Osteocyte (in vitro differentiated cells): ENCODE results near the gene RNF217. TPM values are rescaled to one million over a fixed set of nuclear protein-coding genes. Genes with fewer than 3 reads are reported as not detected.

Experiments
- DNase-seq: peaks from one replicate; pipeline ENCODE4 v3.0.0; 2021; ENCODE audit warnings: mixed read lengths; ENCODE audit not compliant: unreplicated experiment; ENCODE audit errors: extremely low spot score
- H3K27ac Mint-ChIP-seq: one replicate; pipeline ENCODE4 v1.8.0; 2021; ENCODE audit warnings: mild to moderate bottlenecking, mixed read lengths; ENCODE audit not compliant: unreplicated experiment
- H3K27me3 Mint-ChIP-seq: one replicate; pipeline ENCODE4 v1.8.0; 2021; ENCODE audit warnings: mixed read lengths; ENCODE audit not compliant: unreplicated experiment
- H3K36me3 Mint-ChIP-seq: one replicate; pipeline ENCODE4 v1.8.0; 2021; ENCODE audit warnings: mixed read lengths; ENCODE audit not compliant: unreplicated experiment
- H3K4me1 Mint-ChIP-seq: one replicate; pipeline ENCODE4 v1.8.0; 2021; ENCODE audit warnings: mixed read lengths; ENCODE audit not compliant: unreplicated experiment
- H3K4me3 Mint-ChIP-seq: one replicate; pipeline ENCODE4 v1.8.0; 2021; ENCODE audit warnings: mild to moderate bottlenecking, moderate library complexity, mixed read lengths; ENCODE audit not compliant: unreplicated experiment
- H3K9me3 Mint-ChIP-seq: one replicate; pipeline ENCODE4 v1.8.0; 2021; ENCODE audit warnings: mixed read lengths; ENCODE audit not compliant: unreplicated experiment
- CTCF ChIP-seq: fragments of 200-600 bp; sonication (generic); IDR thresholded peaks from 2 replicates; pipeline ENCODE4 v1.5.0; 2021; ENCODE audit warnings: antibody characterized with exemption, mild to moderate bottlenecking, moderate library complexity
- total RNA-seq: library from RNA; stranded (reverse); gene quantifications from 2 replicates; pipeline ENCODE4 v1.2.1, GENCODE V29; 2021

RNF217 gene
- total RNA-seq, 1 donor from 2014 or later, result 75.7 TPM

DNA sequence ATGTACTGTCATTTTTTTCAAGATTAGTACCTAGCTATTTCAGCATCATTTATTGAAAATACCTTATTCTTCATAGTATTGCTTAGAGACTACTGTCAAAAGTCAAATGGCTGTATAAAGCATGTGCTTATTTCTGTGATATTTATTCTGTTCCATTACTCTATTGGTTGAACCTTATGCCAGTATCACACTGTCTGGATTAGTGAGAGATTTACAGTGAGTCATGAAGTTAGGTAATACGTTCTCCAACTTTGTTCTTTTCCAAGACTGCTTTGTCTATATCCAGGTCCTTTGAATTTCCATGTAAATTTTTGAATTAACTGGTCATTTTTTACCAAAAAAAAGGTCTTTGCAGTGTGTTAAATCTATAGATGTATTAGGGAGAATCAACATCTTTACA, 18.6 kb upstream of the RNF217 start:
- H3K27ac Mint-ChIP-seq, result no peak overlapping the region
- no peak for DNase-seq
- H3K36me3 Mint-ChIP-seq, result peaks cover 12% of the 10 kb centered on the region
- H3K4me3 Mint-ChIP-seq, result no peak overlapping the region
- H3K27me3 Mint-ChIP-seq, result no peaks in the 10 kb centered on the region
- H3K9me3 Mint-ChIP-seq, result peaks cover 18% of the 10 kb centered on the region
- H3K4me1 Mint-ChIP-seq, result peaks cover 9% of the 10 kb centered on the region
- no peak for TF ChIP-seq CTCF

GRCh38 chr6:124947971-124948451, 14.2 kb upstream of the RNF217 start:
- no peak for DNase-seq
- Mint-ChIP-seq H3K9me3 (peaks cover 18% of the 10 kb centered on the region), H3K4me3 (no peak overlapping the region), H3K27me3 (no peaks in the 10 kb centered on the region), H3K27ac (no peak overlapping the region), H3K36me3 (peaks cover 12% of the 10 kb centered on the region), H3K4me1 (peaks cover 13% of the 10 kb centered on the region)
- no peak for TF ChIP-seq CTCF

DNA sequence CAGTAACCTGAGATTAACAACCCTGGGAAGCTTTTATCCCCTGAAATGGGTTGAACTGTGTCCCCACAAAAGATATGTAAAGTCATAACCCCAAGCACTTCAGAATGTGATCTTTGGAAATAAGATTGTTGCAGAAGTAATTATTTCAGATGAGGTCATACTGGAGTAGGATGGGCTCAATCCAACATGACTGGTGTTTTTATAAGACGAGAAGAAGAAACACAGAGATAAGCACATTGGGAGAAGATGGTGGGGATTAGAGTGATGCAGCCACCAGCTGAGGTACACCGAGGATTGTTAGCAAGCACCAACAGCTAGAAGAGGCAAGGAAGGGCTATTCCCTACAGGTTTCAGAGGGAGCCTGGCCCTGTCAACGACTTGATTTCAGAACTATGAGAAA, 12.5 kb upstream of the RNF217 start:
- TF ChIP-seq CTCF, result no peak
- H3K9me3 Mint-ChIP-seq, result peaks cover 13% of the 10 kb centered on the region
- H3K4me1 Mint-ChIP-seq, result peaks cover 13% of the 10 kb centered on the region
- H3K27me3 Mint-ChIP-seq, result no peaks in the 10 kb centered on the region
- DNase-seq, result no peak
- H3K4me3 Mint-ChIP-seq, result no peak overlapping the region
- no peak overlapping the region for H3K27ac Mint-ChIP-seq
- H3K36me3 Mint-ChIP-seq, result peaks cover 8% of the 10 kb centered on the region

DNA sequence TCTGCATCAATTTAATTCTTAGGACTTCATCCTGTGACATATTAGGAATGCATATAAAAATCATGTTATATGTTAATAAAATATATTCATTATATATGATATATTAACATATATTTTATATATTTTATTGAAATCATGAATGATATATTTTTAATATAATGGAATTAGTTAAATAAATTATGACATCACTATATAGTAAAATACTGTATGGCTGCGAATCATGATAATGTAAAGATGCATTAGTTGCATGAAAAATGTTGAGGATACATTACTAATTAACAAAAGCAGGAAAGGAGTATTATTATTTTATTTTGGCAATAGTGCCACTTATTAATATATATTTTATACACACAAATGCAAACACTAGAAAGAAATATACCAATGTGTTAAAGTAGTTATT, 8.4 kb upstream of the RNF217 start:
- H3K4me3 Mint-ChIP-seq, result no peak overlapping the region

More for the DNA sequence above, 8.4 kb upstream of the RNF217 start:
- H3K36me3 Mint-ChIP-seq, result peaks cover 4% of the 10 kb centered on the region
- peaks cover 5% of the 10 kb centered on the region for H3K9me3 Mint-ChIP-seq
- DNase-seq, result no peak
- H3K27me3 Mint-ChIP-seq, result no peaks in the 10 kb centered on the region
- peaks cover 28% of the 10 kb centered on the region for H3K4me1 Mint-ChIP-seq
- H3K27ac Mint-ChIP-seq, result no peak overlapping the region
- no peak for TF ChIP-seq CTCF
